Suprapubic skin (tissue), 4 donors: ENCODE data around the gene PHKA1.
"Not testable (repeated sequence)": the region's sequence is repeated elsewhere in the genome, so short reads cannot be mapped to it uniquely, and the experiment has no call there.

Experiments used
- EP300 ChIP-seq: sonication (generic); formaldehyde crosslinking; IDR thresholded peaks from one replicate; pipeline ENCODE4 v1.6.1; 2017; ENCODE audit warnings: antibody characterized with exemption
- POLR2A ChIP-seq, 2 donors: fragments of 450-650 bp; IDR thresholded peaks; one replicate each; pipeline ENCODE4 v1.6.1; 2017; ENCODE audit warnings: antibody characterized with exemption in 2 of 2, mild to moderate bottlenecking in 2 of 2, moderate library complexity in 2 of 2
- POLR2AphosphoS5 ChIP-seq, 3 donors: sonication (generic); formaldehyde crosslinking; IDR thresholded peaks; one replicate each; pipeline ENCODE4 v1.6.1; 2017; ENCODE audit warnings: antibody characterized with exemption in 3 of 3

DNA sequence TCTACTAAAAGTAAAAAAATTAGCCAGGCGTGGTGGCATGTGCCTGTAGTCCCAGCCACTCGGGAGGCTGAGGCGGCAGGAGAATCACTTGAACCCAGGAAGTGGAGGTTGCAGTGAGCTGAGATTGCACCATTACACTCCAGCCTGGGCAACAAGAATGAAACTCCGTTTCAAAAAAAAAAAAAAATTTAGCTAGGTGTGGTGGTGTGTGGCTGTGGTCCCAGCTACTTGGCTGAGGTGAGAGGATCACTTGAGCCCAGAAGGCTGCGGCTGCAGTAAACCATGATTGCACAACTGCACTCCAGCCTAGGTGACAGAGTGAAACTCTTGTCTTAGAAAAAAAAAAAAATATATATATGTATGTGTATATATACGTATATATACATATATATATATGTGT, 161.7 kb downstream of the PHKA1 start:
- TF ChIP-seq EP300; POLR2AphosphoS5 (IDR thresholded peaks at IDR 0.05); POLR2A (IDR thresholded peaks at IDR 0.05): not testable (repeated sequence)
